ENCODE results near the gene NIPAL4.

DNA sequence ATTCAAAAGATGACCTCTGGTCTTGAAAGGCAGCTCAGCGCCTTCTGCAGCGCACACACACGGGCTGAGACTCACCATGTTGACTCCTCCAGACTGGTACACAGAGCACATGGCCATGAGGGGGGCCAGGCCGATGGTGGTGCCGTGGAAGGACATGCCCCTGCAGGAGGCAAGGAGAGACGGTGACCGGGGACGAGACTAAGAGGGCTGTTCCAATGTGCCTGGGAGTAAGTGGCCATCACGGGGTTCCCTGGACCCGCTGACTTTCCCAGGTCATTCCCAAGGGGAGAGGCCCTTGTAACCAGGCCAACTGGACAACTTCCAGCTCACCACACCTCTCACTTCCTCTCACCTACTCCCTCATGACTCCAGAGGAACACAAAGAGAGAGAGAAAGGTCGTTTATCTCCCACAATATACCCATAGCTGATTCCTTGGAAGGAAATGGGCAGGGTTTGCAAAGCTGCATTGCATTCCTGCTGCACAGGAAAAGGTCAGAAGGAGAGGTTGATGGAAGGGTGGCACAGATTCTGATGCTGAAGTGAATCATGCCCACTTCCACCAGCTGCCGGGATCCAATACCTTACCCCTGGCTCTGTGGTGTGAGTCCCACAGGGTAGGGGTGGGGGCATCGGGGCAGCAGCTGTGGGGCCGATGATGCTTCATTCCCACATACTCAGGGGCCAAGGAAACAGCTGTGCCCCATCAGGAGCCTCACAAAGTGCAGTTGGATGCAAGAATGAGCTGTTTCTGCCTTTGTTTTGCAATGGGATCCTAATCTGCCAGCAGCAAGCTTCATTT lies 47.2 kb downstream of the NIPAL4 start:
- TF ChIP-seq, protein P1, sequence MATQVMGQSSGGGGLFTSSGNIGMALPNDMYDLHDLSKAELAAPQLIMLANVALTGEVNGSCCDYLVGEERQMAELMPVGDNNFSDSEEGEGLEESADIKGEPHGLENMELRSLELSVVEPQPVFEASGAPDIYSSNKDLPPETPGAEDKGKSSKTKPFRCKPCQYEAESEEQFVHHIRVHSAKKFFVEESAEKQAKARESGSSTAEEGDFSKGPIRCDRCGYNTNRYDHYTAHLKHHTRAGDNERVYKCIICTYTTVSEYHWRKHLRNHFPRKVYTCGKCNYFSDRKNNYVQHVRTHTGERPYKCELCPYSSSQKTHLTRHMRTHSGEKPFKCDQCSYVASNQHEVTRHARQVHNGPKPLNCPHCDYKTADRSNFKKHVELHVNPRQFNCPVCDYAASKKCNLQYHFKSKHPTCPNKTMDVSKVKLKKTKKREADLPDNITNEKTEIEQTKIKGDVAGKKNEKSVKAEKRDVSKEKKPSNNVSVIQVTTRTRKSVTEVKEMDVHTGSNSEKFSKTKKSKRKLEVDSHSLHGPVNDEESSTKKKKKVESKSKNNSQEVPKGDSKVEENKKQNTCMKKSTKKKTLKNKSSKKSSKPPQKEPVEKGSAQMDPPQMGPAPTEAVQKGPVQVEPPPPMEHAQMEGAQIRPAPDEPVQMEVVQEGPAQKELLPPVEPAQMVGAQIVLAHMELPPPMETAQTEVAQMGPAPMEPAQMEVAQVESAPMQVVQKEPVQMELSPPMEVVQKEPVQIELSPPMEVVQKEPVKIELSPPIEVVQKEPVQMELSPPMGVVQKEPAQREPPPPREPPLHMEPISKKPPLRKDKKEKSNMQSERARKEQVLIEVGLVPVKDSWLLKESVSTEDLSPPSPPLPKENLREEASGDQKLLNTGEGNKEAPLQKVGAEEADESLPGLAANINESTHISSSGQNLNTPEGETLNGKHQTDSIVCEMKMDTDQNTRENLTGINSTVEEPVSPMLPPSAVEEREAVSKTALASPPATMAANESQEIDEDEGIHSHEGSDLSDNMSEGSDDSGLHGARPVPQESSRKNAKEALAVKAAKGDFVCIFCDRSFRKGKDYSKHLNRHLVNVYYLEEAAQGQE (IDR thresholded peaks at IDR 0.05; ENCODE audit: borderline replicate concordance), result no peak
- TF ChIP-seq POLR2AphosphoS5 (IDR thresholded peaks at IDR 0.05), result no peak
